Spleen (tissue), 7 donors: ENCODE results near the gene KCNG2.

Experiments used
- CTCF ChIP-seq, 11 experiments: fragments of 200-600 bp in 7 of 11; fragments of 450-650 bp in 4 of 11; sonication (generic) in 4 of 11; IDR thresholded peaks in 8 of 11; conservative IDR thresholded peaks in 3 of 11; 1 replicate in 7 of 11; 2 replicates in 4 of 11; pipeline versions ENCODE4 v1.4.0 to v1.8.0; 2016 to 2021; ENCODE audit warnings: antibody characterized with exemption in 11 of 11, inconsistent platforms in 4 of 11, mild to moderate bottlenecking in 1 of 11
- POLR2A ChIP-seq, 3 donors: fragments of 450-650 bp; IDR thresholded peaks; one replicate each; pipeline ENCODE4 v1.5.1; 2017; ENCODE audit warnings: antibody characterized with exemption in 3 of 3, mild to moderate bottlenecking in 1 of 3
- POLR2AphosphoS5 ChIP-seq, 3 donors: sonication (generic); formaldehyde crosslinking; IDR thresholded peaks; one replicate each; pipeline ENCODE4 v1.5.1; 2017; ENCODE audit warnings: antibody characterized with exemption in 3 of 3
- donor health status: DM: no; HTN: no; CAD: no; lungs with moderate emphysema.
- donor health status: DM: no; HTN: no; CAD: no.
- donor health status: DM: no; HTN: no; CAD: no.

DNA sequence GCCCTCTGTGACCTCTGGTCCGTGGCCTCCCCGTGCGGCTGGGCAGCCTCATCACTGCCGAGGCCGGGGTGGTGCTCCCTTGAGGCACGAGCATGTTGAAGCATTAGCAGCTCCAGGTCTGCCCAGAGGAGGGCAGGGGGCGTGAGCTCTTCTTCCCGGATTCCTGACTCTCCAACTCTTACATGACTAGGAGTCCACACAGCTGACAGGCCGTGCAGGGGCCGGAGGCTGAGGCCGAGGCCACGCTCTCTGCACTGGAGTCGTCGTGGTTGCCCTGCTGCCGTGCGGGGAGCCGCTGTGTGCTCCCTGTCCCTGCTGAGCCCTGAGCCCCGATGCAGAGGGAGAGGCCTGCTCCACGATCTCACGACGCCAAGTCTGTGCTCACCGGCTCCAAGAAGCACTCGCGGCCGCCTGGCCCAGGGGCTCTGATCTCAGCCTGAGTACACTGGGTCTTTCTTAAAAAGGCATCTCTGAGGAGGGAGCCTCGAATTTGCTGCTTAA, 19.4 kb upstream of the KCNG2 start:
- no peak for TF ChIP-seq POLR2AphosphoS5 (IDR thresholded peaks at IDR 0.05)
- TF ChIP-seq CTCF (IDR thresholded peaks at IDR 0.05 in 8 of 11, conservative IDR thresholded peaks at IDR 0.05 in 3 of 11), result no peak
- TF ChIP-seq POLR2A (IDR thresholded peaks at IDR 0.05), result no peak
